HG02973 (cell line): ENCODE data around the gene TLE1.

Source experiments
- ATAC-seq: cut with Tn5 transposase; IDR thresholded peaks from one replicate; pipeline ENCODE4 v1.9.1; 2021; ENCODE audit warnings: moderate library complexity; ENCODE audit not compliant: unreplicated experiment

Gene TLE1

DNA sequence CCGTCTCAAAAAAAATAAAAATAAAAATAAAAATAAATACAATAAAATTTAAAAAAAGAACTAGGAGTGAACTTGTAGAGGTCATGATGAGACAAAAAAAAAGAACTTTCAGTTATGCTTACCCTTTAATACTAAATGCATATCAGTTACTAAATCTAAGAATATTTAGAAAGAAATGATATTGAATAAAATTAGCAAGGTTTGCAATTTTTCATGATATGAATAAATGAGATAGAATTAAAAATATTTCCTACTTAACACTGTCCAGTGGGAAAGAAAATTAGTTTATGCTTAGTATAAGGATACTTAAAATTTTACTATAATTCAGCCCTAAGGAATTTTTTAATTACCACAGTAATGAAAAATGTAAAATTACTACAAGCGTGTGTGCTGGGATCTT is 132.4 kb downstream of the TLE1 start:
- no peak for ATAC-seq

DNA sequence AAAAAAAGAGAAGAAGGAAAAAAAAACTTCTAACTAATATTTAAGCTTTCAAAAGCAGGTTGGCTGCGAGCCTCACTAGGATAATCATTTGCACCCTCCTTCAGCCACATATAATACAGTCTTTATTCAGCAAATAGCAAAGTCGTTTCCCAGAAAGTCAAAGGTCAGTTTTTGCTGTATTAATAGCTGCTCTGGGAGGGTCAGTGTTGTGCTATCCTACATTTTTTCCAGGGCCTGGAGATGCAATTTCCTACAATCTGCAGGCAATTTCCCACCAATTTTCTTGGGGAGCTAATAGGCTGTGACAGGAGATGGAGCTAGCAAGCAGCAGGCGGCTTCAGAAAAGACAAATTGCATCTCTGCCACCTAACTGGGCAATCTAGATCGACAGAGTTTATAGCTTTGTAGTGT is 136.8 kb downstream of the TLE1 start:
- ATAC-seq: no peak

DNA sequence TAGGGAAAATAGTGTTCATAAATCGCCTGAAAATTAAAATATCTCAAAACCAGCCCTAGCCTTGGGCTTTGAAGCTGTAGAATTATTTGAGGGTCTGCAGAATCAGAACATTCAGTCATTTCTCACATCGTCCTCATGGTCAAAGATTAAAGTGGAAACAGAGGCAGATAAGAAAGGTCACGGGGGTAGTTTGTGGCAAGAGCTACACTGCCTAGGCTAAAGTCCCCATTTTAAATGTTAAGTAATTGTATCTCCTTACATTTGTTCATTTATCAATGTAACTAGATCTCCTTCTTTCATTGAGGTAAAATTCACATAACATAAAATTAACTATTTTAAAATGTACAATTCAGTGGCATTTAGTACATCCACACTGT is 139.2 kb downstream of the TLE1 start:
- ATAC-seq: no peak

DNA sequence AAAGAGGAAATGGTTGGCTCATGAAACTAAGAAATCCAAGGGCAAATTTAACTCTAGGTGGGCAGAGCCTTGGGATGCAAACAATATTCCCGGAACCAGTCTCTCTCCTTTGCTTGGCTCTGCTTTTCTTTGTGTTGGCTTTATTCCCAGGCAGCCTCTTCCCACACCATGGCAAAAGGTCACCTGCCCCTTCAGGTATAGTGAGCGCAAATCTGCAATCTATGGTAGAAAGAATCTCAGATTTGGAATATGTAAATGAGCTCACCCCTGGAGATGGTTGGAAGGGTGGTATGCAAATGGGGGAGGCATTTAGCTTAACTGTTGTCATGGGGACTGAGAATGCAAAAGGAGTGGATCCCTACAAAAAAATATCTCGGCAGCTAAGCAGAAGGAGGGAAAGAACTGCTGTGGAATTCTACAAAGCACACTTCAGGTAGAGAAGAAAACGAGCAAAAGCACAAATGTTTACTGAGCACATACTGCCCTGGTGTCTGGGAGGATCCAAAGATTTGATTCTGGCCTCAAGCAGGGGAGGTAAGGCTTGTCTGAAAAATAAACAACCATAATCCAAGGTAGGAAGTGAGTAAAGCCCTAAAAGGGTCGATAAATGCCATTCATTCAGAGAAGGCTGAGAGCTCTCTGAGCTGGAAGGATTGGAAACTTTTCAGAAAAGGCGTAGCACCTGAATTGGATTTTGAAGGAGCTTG is 139.7 kb downstream of the TLE1 start:
- no peak for ATAC-seq

DNA sequence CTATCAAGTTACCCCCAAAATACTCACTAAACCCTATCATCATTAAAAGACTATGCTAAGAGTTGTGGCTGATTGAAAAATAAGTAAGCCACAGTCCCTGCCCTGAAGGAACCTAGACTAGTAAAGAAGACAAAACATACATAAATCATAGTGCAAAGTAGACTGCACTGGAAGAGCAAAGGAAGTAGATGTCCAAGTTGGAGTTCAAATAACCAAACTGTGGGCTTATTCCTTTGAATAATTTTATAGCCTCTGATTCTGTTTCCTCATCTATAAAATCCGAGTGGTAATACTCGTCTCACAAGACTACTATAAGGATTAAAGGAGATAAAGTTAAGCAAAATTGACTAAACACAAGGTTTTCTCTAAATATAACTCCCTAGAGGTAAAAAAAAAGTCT is 140.4 kb downstream of the TLE1 start:
- ATAC-seq: no peak

DNA sequence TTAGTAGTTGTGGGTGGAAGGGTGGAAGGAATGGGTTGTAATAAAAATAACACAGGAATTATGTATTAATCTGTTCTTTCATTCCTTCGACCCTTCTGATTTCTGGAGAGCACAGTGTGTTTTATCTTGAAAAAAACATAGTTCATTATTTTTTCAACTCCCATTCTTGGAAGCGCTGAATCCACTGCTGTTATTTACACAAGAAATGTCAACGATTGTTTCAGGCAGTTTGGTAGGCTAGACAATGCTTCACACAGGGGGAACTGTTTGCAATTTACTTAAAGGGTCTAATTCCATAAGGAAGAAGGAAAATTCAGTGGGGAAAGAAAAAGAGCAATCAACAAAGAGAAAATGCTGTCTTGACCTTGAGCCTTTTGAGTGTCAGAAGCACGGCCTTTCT is 142.9 kb downstream of the TLE1 start:
- no peak for ATAC-seq

DNA sequence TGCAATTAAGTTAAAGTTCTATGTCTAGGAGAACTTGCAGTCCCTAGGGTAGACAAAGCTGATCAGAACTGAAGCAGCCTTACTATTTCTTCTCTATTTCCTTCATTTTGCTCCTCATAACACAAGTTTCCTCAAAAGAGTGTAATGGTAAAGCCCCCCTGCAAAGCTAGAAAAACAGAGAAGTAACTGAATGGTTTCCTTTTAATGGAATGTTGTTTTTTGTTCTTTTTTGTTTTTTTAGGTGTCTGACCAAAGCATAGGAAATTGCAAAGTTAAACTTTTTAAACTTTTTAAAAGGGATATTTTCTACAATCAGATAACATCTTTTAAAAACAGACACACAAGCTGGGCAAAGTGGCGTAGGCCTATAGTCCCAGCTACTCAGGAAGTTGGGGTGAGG is 145.7 kb downstream of the TLE1 start:
- no peak for ATAC-seq

DNA sequence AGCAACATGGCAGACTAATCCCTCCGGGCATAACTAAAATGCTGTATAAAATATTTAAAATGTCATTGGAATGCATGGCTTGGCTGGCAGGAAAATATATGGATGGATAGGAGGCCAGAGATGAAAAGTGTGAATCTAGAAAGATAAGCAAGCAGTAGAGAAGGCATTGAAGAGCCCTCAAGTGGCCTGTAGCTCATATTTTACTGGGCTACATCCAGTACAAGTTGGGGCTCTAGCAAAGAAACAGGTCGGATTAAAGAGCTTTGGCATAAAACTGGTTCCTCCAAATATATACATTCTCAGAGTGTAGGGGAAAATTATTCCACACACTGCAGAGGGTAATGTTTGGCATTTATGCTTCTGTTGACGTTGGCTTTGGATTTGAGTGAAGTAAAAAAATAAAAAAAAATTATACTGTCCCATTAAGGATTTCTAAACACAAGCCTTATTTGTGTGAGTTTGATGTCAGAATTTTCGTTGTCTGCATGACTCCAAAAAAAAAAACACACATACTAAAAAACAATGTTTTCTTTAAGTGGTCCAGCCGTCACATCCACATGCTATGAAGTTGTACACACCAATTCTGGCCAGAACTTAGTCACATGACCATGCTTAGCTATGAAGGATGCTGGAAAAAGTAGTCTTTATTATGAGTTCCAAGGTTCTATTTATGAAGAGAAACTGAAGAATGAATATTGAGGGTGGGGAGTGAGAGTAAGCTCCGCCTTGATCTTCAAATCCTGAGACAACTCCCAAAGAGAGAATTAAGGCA is 147.0 kb downstream of the TLE1 start:
- ATAC-seq: no peak

DNA sequence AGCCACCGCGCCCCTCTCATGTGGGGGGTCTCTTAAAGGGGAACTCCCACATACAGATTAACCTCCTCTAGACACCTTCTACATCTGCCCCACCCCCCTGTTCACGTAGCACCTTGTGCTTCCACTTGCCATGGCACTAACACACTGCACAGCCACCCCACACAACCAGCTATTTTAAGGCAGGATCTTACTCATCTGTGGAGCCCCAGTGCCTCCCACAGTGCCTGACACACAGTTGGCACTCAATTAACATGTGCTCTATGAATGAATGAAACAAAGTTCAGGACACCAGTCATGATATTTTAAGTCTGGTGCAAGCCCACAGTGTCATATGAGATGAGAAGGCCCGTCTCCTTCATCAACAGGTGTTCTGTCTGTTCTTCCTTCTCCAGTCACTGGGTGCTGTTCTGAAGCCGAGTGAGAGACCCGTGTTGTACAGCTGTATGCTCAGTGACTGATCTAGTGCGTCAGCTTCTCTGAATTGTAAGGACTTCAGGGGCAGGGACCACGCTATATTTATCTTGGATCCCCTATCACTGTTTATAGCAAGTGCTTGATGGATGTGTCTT is 149.1 kb downstream of the TLE1 start:
- no peak for ATAC-seq

DNA sequence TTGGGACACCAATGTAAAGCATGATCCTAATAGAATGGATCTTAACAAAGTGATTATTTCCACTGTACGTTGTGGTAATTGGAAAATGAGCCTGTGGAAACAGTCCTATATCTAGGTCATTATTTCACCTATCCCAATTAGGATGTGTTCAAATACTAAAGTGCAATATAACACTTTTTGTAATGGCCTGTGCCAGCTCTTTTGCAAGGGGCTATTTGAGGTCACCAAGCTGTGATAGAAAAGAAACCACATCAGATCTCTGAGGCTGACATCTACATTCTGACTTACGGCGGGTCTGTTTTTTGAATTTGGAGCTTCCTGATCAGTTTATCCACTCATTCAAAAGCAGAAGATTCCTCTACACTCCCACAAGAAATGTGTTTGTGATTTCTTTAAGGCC is 150.0 kb downstream of the TLE1 start:
- ATAC-seq: no peak

DNA sequence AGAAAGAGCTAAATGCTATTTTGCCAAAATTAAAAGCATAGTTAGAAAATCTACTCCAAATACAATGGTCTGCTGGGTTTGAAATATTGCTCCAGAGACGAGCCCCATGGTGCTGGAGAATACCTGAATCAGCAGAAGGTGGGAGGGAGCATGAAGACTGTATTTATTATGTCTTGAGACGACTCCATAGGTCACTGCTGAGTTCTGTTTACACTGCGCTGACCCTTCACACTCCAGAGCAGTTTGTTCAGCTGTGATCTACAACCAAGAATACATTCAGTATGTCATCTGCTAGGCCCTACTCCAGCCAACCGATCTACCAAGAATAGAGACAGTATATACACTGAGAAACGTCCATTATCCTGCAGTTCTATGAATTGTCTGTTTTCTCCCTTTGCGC is 150.5 kb downstream of the TLE1 start:
- no peak for ATAC-seq

DNA sequence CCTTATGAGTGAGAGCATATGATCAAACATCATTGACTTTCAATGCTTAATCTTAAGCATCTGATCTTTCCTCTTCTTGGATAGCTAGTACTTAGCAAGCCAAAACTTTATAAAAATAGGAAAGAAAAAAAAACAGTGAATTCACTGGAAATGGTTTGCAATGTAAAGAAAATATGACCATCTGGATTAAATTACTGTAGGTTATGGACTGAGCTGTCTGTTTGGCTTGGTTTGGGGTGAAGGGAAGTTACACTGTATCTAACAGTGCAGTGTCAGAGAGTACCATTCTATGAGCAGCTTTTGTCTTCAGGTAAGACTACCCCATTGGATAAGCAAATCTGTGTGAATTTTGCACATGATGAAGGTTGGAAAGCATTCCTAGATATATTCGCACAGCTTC is 151.4 kb downstream of the TLE1 start:
- ATAC-seq: no peak

DNA sequence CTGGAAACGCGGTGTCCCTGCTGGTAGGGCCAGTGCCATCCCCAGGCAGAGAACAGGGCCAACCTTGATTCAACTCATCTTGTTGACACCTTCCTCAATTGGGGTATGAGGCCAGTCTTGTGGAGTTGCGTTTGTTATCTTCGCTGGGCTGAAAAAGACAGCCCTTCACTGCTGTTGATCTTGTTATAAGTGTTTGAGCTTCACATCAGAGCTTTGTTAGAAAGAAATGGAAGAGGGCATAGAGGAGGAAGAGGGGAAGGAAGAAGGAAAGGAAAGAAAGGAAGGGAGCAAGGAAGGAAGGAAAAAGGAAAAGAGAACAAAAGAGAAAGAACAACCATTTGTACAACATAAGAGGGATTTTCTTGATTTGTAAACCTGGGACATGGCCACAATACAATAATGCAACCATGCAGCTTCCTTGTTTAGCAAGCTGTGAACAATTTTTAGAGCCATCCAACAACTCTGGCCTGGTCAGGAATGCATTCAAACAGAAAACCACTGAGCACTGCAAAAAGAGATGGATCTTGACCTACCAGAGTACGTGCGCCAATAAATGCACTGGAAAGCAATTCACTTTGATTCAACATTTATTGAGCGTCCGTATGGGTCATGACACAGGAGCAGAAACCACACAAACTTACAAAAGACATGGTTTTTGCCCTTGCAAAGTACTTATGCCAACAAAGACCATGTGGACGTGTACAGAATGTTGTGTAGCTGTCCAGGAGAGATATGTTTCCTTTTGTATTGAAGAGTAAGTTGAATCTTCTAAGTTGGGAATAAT is 152.9 kb downstream of the TLE1 start:
- no peak for ATAC-seq

DNA sequence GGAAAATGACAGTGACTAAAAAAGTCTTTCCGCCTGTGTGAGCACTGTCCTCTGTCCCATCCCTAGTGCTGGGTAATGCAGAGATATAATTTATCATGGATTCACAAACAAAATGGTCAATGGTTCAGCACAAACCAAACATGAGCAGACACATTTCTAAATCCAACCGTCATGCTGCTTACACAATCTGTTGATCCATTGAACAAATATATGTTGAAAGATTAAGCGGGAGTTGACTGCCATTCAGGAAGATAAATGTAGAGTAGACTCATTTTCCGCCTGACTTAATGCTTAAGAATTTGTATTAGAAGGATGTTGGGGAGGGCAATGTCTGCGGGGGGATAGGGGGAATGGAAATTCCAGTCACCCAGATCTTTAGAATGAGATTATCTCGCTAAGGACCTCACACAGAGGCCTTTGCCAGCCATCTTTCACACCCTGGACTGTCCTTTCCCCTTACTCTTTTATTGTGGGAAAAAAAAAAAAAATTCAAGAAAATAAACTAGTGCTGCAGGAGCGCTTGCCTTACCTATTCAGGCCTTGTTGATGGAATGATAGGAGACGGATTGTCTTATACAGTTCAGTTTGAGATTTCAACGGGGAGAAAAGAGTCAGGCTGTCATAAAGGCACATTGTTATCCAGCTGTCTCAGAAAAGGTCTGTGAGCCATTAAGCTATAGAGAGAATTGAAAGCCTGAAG is 153.7 kb downstream of the TLE1 start:
- ATAC-seq: no peak

DNA sequence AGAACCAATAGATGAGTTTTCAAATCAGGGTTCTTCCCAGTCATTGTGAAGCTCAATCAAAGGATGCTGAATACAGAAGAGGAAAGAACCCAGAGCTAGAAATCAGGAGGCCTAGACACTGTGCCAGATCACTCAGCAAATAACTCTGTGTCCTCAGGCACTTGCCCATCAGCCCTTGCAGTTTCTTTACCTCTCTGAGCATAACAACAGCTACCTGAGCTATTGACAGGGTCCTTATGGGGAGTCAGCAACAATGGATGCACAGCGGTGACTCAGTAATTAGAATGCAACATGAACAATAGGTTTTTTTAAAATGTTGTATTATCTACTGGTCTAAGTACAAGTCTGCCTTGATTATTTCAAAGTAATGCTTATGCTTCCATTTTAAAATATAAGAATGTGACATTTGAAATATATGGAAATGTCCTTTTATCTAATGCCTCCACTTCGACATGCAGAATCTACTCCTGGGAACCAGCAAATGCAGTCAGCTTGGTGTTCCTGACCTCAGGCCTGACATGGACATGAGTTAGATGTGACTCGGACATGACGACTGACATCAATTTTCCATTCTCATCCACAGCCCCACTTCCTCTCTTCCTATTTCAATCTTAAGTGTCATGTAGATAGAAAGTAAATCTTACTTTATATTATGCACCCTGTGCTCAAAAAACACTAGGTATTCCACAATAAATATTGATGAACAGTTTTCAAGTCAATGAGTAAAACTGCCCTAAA is 155.0 kb downstream of the TLE1 start:
- no peak for ATAC-seq
